ENCODE results near the gene HMOX1. TPM values are rescaled to one million over a fixed set of nuclear protein-coding genes. Genes with fewer than 3 reads are reported as not detected.

The HMOX1 gene
- total and polyA plus RNA-seq, 2 of the 13 experiments (the other 11 are each of a cell fraction or from before 2014, with no cell fraction given): 53.6 to 67.4 TPM

- no peak for TF ChIP-seq ZNF530 (CRISPR knock-in tag; IDR thresholded peaks at IDR 0.05; ENCODE audit: low read depth)
- peak; percentile 63 for TF ChIP-seq SALL1 (CRISPR knock-in tag; IDR thresholded peaks at IDR 0.05)
- TF ChIP-seq MED13 (CRISPR knock-in tag; IDR thresholded peaks at IDR 0.05): no peak
- TF ChIP-seq ZNF878 (CRISPR knock-in tag; IDR thresholded peaks at IDR 0.05): no peak
- TF ChIP-seq SIN3B (IDR thresholded peaks at IDR 0.05; ENCODE audit: low read length): no peak
- TF ChIP-seq CBX2 (IDR thresholded peaks at IDR 0.05; ENCODE audit: low read depth, low read length): no peak
- no peak for TF ChIP-seq CBX2 (CRISPR knock-in tag; IDR thresholded peaks at IDR 0.05; ENCODE audit: low read depth)
- no peak for TF ChIP-seq ZNF282 (IDR thresholded peaks at IDR 0.05; ENCODE audit: partially characterized antibody)
- TF ChIP-seq ZNF546 (CRISPR knock-in tag; conservative IDR thresholded peaks at IDR 0.05): peak; percentile 39; the same call in 1 of the 2 replicates
- TF ChIP-seq ETS1 (CRISPR knock-in tag; IDR thresholded peaks at IDR 0.05): no peak
- peak; percentile 42; the same call in 1 of the 3 replicates for TF ChIP-seq MXI1 (IDR thresholded peaks at IDR 0.05; ENCODE audit: borderline replicate concordance, low read depth, low read length)
- peak; percentile 75; the same call in 1 of the 2 replicates for TF ChIP-seq ZFP91 (CRISPR knock-in tag; IDR thresholded peaks at IDR 0.05; ENCODE audit: borderline replicate concordance)
- TF ChIP-seq SKIL (CRISPR knock-in tag; IDR thresholded peaks at IDR 0.05; ENCODE audit: borderline replicate concordance): no peak
- 0 out of 2 replicates have a peak, but pooled peaks have one; percentile 71 for TF ChIP-seq MTERF4 (CRISPR knock-in tag; IDR thresholded peaks at IDR 0.05)
- no peak for TF ChIP-seq RARG (CRISPR knock-in tag; IDR thresholded peaks at IDR 0.05; ENCODE audit: low read depth)
- no peak for TF ChIP-seq ZNF724P (CRISPR knock-in tag; IDR thresholded peaks at IDR 0.05; ENCODE audit: borderline replicate concordance)
- TF ChIP-seq TOE1 (CRISPR knock-in tag; IDR thresholded peaks at IDR 0.05): peak; percentile 63; the same call in 1 of the 2 replicates
- TF ChIP-seq FOXC1 (CRISPR knock-in tag; IDR thresholded peaks at IDR 0.05; ENCODE audit: borderline replicate concordance): no peak
- TF ChIP-seq ZNF460 (CRISPR knock-in tag; IDR thresholded peaks at IDR 0.05; ENCODE audit: borderline replicate concordance): no peak
- TF ChIP-seq NBN (conservative IDR thresholded peaks at IDR 0.05): no peak
- TF ChIP-seq RFX1 (IDR thresholded peaks at IDR 0.05): no peak
- no peak for TF ChIP-seq BATF2 (CRISPR knock-in tag; IDR thresholded peaks at IDR 0.05)
- peak; percentile 25; the same call in 1 of the 2 replicates for TF ChIP-seq PITX1 (CRISPR knock-in tag; IDR thresholded peaks at IDR 0.05)
Observed at GRCh38 chr22:35350539-35351503, 30.1 kb upstream of the HMOX1 start (continued).
